Activated CD4-positive, alpha-beta T cell treated with anti-CD3 and anti-CD28 coated beads, Interleukin-2, Interleukin-4, amounts not matched to agents 100 ng/mL and 50 ng/mL, durations not matched to agents 16 hours and 8 hours (primary cell): Measurements from ENCODE around the gene TMEM35A.
"Not testable (repeated sequence)": the region's sequence is repeated elsewhere in the genome, so short reads cannot be mapped to it uniquely, and the experiment has no call there.

Experiments used
- DNase-seq: peaks from one replicate; pipeline ENCODE4 v3.0.0-alpha.2; 2020; ENCODE audit warnings: low spot score

Gene TMEM35A, protein sequence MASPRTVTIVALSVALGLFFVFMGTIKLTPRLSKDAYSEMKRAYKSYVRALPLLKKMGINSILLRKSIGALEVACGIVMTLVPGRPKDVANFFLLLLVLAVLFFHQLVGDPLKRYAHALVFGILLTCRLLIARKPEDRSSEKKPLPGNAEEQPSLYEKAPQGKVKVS

DNA sequence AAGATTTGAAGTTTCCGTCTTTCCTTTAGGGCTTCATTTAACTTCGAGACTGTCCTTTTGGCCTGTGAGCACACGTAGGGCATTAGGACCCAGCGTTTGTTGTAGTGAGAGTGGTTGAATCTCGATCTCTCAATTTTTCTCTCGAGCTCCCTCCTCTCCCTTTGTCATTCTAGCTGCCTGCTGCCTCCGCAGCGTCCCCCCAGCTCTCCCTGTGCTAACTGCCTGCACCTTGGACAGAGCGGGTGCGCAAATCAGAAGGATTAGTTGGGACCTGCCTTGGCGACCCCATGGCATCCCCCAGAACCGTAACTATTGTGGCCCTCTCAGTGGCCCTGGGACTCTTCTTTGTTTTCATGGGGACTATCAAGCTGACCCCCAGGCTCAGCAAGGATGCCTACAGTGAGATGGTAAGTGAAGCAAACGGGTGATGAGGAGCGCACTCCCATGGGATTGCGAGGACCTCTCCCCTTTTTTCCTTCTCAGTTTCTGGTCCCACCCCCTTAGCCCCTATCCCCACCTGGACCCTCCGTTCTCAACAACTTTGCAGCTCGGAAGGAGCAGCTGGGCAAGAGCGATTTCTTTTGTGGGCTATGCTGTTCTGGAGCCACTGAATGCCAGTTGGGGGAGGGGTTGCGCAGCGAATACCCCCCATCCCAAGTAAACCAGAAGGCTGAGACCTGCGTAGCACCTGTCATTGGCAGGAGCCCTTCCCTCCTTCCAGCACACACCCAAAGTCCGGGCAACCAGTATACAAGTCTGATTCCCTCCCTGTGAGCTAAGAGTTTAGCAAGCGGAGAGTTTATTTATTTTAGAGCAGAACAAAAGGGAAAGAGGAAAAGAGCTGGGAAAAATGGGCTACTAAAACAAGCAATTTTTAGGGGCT lies at the start of gene TMEM35A:
Gene TMEM35A, plus strand, starts transcription at position 164 of the 883 bp plus-strand sequence. Its CDS starts 124 bp downstream, at position 288.
- no peak for DNase-seq

DNA sequence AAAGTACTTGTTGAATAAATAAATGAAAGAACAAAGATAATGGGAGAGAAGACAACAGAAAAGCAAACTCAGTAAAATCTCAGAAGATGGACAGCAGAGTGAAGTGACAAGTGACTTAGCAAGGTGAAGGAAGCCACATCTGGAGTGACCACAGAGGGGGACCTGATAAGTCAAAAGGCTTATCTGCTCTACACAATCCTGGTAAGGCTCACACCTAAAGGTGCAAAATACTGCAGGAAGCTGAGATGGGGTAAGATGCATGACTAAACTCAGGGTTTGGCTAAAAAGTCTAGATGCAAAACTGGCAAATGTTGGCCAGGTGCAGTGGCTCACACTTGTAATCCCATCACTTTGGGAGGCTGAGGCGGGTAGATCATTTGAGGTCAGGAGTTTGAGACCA lies 49.0 kb upstream of the TMEM35A start:
- DNase-seq, result no peak

GRCh38 chrX:101037231-101037630 lies 41.4 kb upstream of the TMEM35A start:
- DNase-seq, result no peak

GRCh38 chrX:101040197-101040596 lies 38.5 kb upstream of the TMEM35A start:
- DNase-seq, result peak; percentile 46

DNA sequence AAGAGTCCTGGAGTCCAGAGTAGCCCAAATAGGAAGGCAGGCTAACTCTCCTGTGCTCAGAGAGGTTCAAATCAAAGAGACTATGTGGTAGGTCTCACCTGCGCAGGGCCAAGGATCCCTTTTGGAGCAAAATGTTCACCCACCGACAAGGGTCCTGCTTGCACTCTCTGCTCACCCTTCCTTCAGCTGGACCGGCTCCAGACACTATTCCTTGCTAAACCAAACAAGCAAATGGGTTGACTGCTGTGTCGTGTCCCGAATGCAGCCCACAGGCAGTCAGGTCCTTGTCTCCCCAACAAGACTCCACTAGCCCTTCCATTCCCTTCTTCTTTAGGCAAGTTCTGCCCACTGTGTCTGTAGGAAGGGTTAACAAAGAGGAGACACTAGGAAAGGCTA lies 27.5 kb upstream of the TMEM35A start:
- no peak for DNase-seq

DNA sequence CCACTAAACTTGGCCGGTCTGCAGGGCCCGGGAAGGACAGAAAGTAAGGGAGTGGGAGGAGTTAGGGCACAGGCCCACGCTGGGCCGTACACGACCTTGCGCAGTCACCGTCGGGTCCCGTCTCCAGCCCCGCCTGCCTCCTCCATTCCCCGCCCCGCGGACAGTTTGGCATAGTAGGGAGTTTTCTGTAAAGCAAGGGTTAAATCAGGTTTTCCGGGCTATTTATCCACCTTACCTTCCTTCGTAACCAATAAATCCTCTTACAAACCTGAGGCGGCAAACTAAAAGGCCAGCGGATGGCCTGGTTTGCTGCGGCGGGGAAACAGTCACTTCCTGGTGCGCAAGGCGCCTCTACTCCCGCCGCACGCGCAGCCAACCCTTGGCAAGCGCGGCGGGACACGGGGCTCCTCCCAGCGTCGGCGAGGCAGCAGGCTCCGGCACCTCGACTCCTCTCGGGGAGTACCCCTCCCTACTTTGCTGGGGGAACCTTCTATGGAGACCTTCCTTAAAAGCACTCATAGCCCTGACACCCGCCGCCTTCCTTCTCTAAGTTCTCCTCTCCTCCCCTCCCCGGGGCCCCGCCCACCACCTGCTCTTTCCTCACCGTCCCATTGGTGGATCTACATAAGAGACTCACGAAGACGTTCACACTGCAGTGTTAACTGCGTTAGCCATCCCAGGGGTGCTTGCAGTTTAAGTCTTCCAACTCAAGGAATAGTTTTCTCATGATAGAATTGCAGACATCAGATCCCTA lies 27.0 kb upstream of the TMEM35A start, which contains the start of gene TRMT2B:
Gene TRMT2B, minus strand, starts transcription at position 563 of the 754 bp plus-strand sequence. CDS start 9,822 bp downstream, outside the sequence.
- DNase-seq, result peak; percentile 75

DNA sequence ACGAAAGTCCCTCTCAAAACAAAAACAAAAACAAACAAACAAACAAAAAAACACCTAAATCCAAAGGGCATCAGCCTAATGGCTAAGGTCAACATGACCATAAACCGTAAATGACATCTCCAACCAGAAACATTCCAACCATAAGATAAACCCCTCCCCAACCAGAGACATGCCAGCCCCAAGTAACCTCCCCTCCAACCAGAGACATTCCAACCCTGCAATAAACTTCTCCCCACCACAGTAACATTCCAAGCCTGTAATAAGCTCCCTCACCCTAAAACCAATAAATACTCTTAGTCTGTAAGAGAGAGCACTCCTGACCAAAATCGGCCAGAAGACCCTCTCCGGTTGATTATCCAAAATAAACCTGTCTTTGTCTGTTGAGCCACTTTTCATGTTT lies 22.1 kb upstream of the TMEM35A start:
- not testable (repeated sequence) for DNase-seq

DNA sequence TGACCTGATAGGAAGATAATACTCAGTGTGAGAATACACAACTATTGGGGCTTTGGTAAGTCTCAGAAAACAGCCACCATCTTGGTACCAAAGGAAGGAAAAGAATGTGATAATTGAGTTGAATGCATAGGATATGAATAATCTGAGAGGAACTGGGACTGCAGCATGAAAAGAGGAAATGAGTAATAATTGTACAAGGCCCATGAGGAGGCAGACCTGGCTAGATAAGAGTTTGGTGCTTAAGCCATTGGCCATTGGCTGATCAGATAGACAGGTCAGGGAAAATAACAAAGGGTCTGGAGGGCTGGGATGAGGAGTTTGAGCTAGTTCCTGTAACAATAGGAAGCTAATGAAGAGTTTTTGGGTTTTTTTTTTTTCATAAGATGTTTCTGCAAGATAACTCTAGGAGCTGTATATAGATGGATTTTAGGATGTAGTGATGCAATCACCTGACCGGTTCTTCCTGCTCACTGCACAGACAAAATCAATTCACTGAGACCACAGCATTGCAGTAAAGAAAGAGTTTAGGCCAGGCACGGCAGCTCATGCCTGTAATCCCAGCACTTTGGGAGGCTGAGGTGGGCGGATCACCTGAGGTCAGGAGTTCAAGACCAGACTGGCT lies 21.5 kb upstream of the TMEM35A start:
- peak; percentile 53 for DNase-seq

DNA sequence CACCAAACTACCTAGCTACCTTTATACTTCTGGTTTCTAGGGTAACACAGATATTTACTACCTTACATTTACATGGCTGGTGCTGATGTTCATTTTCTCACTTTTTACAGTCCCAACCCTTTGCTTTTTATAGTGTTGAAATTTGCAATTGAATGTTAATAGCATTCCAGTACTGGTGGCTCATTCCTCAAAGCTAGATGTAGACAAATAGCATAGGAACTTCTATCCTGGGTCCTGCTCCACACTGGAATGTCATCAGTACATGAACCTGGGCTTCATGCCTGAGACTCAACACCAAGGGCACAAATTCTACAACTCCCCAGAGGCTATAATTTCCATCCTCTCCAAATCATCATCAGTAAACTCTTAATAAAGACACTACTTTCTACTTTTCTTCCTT lies 16.5 kb upstream of the TMEM35A start:
- no peak for DNase-seq

GRCh38 chrX:101071582-101071981 lies 7.1 kb upstream of the TMEM35A start:
- DNase-seq, result no peak

- DNase-seq, result no peak
Observed at GRCh38 chrX:101079736-101080270, 1.1 kb downstream of the TMEM35A start.

DNA sequence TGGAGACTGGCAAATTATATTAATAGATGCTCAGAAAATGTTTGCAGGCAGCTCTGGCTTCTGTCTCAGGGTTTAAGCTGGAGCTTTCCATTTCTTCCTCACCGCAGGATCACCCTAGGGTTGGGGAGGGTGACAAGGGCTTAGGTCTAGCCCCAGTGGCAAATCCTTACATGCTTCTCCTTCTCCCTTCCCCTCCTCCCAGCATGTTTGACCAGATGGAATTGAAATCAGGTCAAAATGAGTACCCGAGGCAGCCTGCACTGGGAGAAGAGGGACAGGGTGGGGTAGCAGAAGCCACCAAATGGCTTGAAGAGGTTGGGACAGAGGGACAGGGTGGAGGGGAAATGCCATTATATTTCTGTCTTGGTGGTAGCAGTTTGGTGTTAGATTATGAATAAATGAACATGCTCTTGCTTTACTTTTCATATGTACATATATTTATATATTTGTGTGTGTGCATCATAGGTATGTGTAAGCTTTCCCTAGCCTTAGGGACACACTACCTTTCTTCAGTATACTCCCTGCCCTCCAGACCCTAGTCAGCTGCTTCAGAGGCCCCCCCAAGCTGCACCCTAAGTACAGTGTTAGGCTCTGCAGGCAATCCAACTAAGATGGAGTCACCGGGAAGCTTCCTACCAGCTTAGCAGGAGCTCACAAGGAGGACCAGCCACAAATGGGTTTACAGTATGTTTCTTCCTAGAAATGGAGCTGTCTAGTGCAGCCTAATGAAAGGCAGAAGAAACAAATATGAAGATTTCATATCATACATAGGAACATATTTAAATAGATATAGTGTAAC lies 1.8 kb downstream of the TMEM35A start:
- no peak for DNase-seq

DNA sequence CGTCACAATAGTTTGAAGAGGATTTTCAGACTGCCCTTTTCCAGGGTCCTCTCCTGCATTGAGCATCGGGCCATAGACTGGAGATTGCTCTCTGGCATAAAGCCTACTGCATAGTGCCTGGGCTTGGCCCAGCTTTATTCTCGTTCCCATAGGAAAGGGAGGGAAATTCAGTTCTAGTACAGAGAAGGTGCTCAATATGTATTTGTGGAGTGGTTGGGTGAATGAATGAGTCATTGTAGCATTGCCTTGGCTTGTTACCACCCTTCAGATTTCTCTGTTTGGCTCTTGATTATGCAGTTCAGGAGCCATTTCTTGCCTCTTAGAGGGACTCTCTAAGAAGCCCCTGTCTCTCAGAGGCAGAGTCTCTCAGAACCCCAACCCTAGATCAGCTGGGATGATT lies 2.6 kb downstream of the TMEM35A start:
- DNase-seq, result no peak

DNA sequence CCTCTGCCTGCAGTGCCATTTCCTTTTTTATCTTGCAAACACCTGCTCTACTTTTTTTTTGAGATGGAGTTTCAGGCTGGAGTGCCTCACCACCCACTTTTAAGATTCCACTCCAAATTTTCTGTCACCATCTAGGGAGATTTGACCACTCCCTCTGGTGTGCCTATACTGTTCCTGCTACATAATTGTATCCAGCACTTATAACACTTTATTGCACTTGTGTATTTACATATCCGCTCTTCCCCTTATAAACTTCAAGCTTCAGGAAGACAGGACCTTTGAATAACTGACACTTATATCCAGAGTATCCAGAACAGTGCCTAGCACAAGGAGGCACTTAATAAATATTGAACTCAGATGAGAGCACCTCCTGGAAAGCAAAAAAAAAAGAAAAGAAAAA lies 13.1 kb downstream of the TMEM35A start:
- no peak for DNase-seq

DNA sequence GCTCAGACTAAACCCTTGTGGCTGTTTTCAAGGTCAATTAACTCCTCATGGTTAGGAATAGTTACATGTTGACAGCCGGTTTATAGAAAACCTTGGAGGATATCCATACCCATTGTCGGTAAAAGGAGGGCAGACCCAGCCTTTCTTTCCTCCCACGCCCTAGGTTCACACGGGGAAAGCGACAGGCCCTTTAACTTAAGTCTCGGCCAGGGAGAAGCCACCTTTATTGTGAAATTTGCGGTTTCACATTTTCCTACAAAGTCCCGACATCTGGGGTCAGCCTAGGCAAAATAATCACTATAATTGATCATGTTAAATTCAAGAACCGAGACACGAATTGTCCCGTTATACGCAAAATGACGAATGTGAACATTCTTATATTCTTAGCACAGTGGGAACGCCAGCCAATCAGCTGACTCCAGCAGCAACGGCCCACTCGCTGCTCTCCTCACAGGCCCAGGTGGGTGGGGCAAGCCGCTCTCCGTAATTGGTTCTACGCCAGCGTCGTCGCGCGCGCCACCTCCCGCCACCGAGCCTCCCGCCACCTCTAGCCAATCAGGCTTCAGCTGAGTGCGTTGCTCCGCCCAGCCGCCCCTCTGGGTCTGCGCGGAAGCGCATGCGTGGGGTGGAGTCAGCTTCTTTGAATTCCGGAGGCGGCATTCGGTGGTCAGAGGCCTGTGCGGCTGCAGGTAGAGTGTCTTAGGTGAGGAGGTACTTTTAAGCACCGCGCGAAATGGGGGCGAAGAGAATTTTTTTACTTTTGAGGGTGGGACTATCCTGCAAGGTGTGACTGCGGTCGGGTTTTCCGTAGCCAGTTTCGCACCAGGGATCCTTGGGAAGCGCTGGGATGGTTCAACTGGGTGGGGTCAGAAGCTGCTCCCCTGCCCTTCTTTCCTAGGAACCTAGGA lies 19.1 kb downstream of the TMEM35A start, which contains the start of gene CENPI:
Gene CENPI, plus strand, starts transcription at position 659 of the 908 bp plus-strand sequence. CDS start 2,867 bp downstream, outside the sequence.
- peak; percentile 93 for DNase-seq

DNA sequence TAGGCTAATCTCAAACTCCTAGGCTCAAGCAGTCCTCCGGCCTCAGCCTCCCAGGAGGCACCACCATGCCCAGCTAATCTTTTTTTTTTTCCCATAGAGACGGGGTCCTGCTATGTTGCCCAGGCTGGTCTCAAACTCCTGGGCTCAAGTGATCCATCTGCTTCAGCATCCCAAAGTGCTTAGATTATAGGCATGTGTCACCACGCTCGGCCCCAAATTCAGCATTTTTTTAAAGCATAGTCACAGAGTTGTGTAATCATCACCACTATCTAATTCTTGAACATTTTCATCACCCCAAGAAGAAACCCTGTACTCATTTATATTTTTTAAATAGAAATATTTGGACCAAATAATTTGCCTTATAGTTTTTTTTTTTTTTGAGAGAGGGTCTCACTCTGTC lies 29.6 kb downstream of the TMEM35A start:
- no peak for DNase-seq

GRCh38 chrX:101117701-101118100 lies 39.0 kb downstream of the TMEM35A start:
- DNase-seq, result no peak

DNA sequence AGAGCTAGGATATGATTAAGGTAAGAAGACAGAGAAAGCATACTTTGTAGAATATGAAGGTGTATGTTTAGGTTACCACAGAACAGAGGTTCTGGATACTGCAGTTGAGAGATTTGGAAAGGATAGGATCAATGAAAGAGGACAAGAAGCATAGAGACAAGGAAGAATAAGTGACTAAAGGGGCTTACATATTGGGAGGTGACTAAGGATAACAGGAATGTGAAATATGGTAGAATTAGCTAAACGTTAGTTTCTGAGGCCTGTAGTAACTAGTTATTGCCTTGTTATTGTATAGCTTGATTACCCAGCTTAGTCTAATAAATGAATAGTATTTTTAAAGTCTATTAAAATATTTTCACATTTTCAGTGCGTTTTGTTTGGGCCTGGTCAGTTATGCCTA lies 57.6 kb downstream of the TMEM35A start:
- no peak for DNase-seq
